ENCODE measurements around the gene PRG3.

DNA sequence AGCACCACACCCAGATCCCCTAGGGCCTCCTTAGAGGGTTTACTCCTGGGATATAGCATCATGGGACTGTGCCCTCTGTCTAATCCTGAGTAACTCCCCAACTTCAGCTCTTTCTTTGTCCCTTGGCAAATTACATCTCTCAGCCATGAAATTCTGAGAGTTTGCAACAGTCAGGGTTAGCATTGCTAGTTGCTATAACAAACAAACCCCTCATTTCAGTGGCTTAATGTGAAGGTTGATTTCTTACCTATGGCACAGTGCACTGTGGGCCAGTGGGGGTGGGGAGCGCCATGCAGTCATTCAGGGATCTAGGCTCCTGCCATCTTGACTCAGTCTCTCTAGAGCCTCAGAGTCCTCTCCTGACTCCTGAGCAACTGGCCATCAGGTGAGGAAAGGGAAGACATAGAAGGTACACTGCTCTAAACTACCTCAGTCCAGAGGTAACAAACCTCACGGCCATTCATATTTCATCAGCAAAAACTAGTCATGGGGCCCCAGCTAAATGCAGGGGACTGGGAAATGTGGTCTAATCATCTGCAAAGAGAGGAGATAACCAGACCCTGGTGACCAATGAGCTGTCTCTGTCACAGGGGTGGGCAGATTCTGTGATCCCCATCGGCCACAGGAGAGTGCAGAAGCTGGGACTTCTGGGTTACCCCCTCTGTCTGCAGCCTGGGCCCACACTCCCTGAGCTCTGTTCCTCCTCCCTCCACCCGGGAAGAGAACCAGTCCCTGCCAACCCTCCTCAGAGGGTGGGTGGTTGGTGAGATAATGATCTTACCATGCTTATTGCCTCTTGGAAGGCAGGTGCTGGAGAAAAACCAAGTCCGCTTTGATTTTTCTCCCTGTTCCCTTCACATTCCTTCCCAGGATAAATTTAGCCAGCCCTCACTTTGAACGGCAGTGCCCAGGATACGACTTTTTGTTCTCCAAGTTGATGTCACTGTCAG lies 17.5 kb downstream of the PRG3 start:
- TF ChIP-seq POLR2A (IDR thresholded peaks at IDR 0.05; ENCODE audit: low read depth, low read length) (no peak), POLR2AphosphoS5 (IDR thresholded peaks at IDR 0.05; ENCODE audit: low read depth, low read length) (no peak), TAF1 (IDR thresholded peaks at IDR 0.05; ENCODE audit: borderline replicate concordance, low read depth, low read length) (no peak)

Data from GM12892 (cell line).